Astrocyte (in vitro differentiated cells and primary cell): ENCODE results near the gene ACACA. TPM values are rescaled to one million over a fixed set of nuclear protein-coding genes. Genes with fewer than 3 reads are reported as not detected.

Source experiments
- DNase-seq: peaks from one replicate; pipeline ENCODE4 v3.0.0-alpha.2; 2010; ENCODE audit warnings: low read depth
- FAIRE-seq: peaks from 2 replicates; lab custom pipeline; 2011; peaks lifted over from hg19 to GRCh38; lab: Jason Lieb, UNC
- H2AFZ ChIP-seq: 2 replicates; pipeline ENCODE4 v1.6.0; 2012; ENCODE audit warnings: low read depth, low read length, inconsistent platforms
- H3K27ac ChIP-seq: 2 replicates; pipeline ENCODE4 v1.5.1; 2011; ENCODE audit warnings: low read depth, low read length, inconsistent platforms
- H3K27me3 ChIP-seq: 2 replicates; pipeline ENCODE4 v1.6.0; 2011; ENCODE audit warnings: low read length, inconsistent platforms; ENCODE audit not compliant: insufficient read depth
- H3K36me3 ChIP-seq: 2 replicates; pipeline ENCODE4 v1.5.1; 2011; ENCODE audit warnings: low read length, inconsistent platforms; ENCODE audit not compliant: insufficient read depth
- H3K4me1 ChIP-seq: 2 replicates; pipeline ENCODE4 v1.5.1; 2011; ENCODE audit warnings: low read length, inconsistent platforms; ENCODE audit not compliant: insufficient read depth
- H3K4me2 ChIP-seq: 2 replicates; pipeline ENCODE4 v1.6.0; 2012; ENCODE audit warnings: low read length, inconsistent platforms
- H3K4me3 ChIP-seq: 2 replicates; pipeline ENCODE4 v1.5.1; 2011; ENCODE audit warnings: low read depth, mild to moderate bottlenecking, low read length, inconsistent platforms; ENCODE audit not compliant: insufficient read depth
- H3K79me2 ChIP-seq: 2 replicates; pipeline ENCODE4 v1.6.0; 2012; ENCODE audit warnings: mild to moderate bottlenecking, low read length, inconsistent platforms; ENCODE audit not compliant: insufficient read depth
- H3K9ac ChIP-seq: 2 replicates; pipeline ENCODE4 v1.6.0; 2012; ENCODE audit warnings: mild to moderate bottlenecking, low read length, inconsistent platforms
- H3K9me3 ChIP-seq: 2 replicates; pipeline ENCODE4 v1.5.1; 2012; ENCODE audit warnings: low read depth, mild to moderate bottlenecking, low read length, inconsistent platforms; ENCODE audit not compliant: insufficient read depth
- H4K20me1 ChIP-seq: 2 replicates; pipeline ENCODE4 v1.6.0; 2012; ENCODE audit warnings: low read length, inconsistent platforms; ENCODE audit not compliant: insufficient read depth
- H3K27ac Mint-ChIP-seq: one replicate; pipeline ENCODE4 v1.8.0; 2021; ENCODE audit warnings: mild to moderate bottlenecking, mixed read lengths; ENCODE audit not compliant: unreplicated experiment
- H3K27me3 Mint-ChIP-seq: one replicate; pipeline ENCODE4 v1.8.0; 2021; ENCODE audit warnings: low read depth, mixed read lengths; ENCODE audit not compliant: unreplicated experiment
- H3K36me3 Mint-ChIP-seq: one replicate; pipeline ENCODE4 v1.8.0; 2021; ENCODE audit warnings: low read depth, mixed read lengths; ENCODE audit not compliant: unreplicated experiment
- H3K4me1 Mint-ChIP-seq: one replicate; pipeline ENCODE4 v1.8.0; 2021; ENCODE audit warnings: low read depth, mixed read lengths; ENCODE audit not compliant: unreplicated experiment
- H3K4me3 Mint-ChIP-seq: one replicate; pipeline ENCODE4 v1.8.0; 2021; ENCODE audit warnings: mild to moderate bottlenecking, moderate library complexity, mixed read lengths; ENCODE audit not compliant: unreplicated experiment
- H3K9me3 Mint-ChIP-seq: one replicate; pipeline ENCODE4 v1.8.0; 2021; ENCODE audit warnings: mild to moderate bottlenecking, mixed read lengths; ENCODE audit not compliant: unreplicated experiment
- CTCF ChIP-seq: IDR thresholded peaks from 2 replicates; pipeline ENCODE4 v1.5.1; 2011; ENCODE audit warnings: low read depth, mild to moderate bottlenecking, inconsistent platforms, low read length, moderate library complexity; ENCODE audit not compliant: insufficient read depth
- EZH2 ChIP-seq: IDR thresholded peaks from 2 replicates; pipeline ENCODE4 v1.6.1; 2012; ENCODE audit warnings: mild to moderate bottlenecking, low read length, inconsistent platforms; ENCODE audit not compliant: insufficient read depth
- total RNA-seq: library from RNA; stranded (reverse); gene quantifications from 2 replicates; pipeline ENCODE4 v1.2.1, GENCODE V29; 2021

Gene ACACA
- total RNA-seq, 1 donor from 2014 or later = 88.3 TPM

GRCh38 chr17:37134050-37134449 is 272.6 kb downstream of the ACACA start:
- Histone ChIP-seq H3K27ac (no peak overlapping the region), H3K9ac (no peak overlapping the region), H2AFZ (no peak overlapping the region), H3K4me3 (no peak overlapping the region), H3K27me3 (no peaks in the 10 kb centered on the region), H3K79me2 (no peaks in the 10 kb centered on the region), H4K20me1 (peaks cover 7% of the 10 kb centered on the region), H3K36me3 (peaks cover 17% of the 10 kb centered on the region), H3K9me3 (no peaks in the 10 kb centered on the region), H3K4me2 (no peak overlapping the region), H3K4me1 (peaks cover 3% of the 10 kb centered on the region)
- Mint-ChIP-seq H3K4me1 (peaks cover 36% of the 10 kb centered on the region), H3K36me3 (peaks cover 11% of the 10 kb centered on the region), H3K27ac (no peak overlapping the region), H3K27me3 (no peaks in the 10 kb centered on the region), H3K9me3 (no peaks in the 10 kb centered on the region), H3K4me3 (no peak overlapping the region)
- FAIRE-seq (no peak), DNase-seq (no peak)
- TF ChIP-seq EZH2 (no peak), CTCF (no peak)

GRCh38 chr17:37133136-37133535 is 273.5 kb downstream of the ACACA start:
- peaks cover 24% of the 10 kb centered on the region for H3K36me3 ChIP-seq
- peaks cover 27% of the 10 kb centered on the region for H3K4me1 Mint-ChIP-seq
- H3K79me2 ChIP-seq = no peaks in the 10 kb centered on the region
- peaks cover 7% of the 10 kb centered on the region for H4K20me1 ChIP-seq
- DNase-seq (no peak), FAIRE-seq (no peak)
- H3K9me3 Mint-ChIP-seq = no peaks in the 10 kb centered on the region
- no peaks in the 10 kb centered on the region for H3K27me3 ChIP-seq
- H3K9me3 ChIP-seq = no peaks in the 10 kb centered on the region
- no peak overlapping the region for H3K9ac ChIP-seq
- peaks cover 13% of the 10 kb centered on the region for H3K36me3 Mint-ChIP-seq
- no peaks in the 10 kb centered on the region for H3K27me3 Mint-ChIP-seq
- H3K27ac ChIP-seq = no peak overlapping the region
- no peak overlapping the region for H3K4me3 ChIP-seq
- H3K27ac Mint-ChIP-seq = no peak overlapping the region
- H2AFZ ChIP-seq = no peak overlapping the region
- H3K4me3 Mint-ChIP-seq = no peak overlapping the region
- TF ChIP-seq CTCF (no peak), EZH2 (no peak)
- no peak overlapping the region for H3K4me2 ChIP-seq
- peaks cover 3% of the 10 kb centered on the region for H3K4me1 ChIP-seq

- peak overlapping the region; percentile 29 for H3K27ac Mint-ChIP-seq
- peaks cover 26% of the 10 kb centered on the region for H3K4me1 Mint-ChIP-seq
- no peak for DNase-seq
Observed at GRCh38 chr17:37131669-37132611, 274.7 kb downstream of the ACACA start.

More at GRCh38 chr17:37131669-37132611, 274.7 kb downstream of the ACACA start:
- Mint-ChIP-seq H3K36me3 (peaks cover 13% of the 10 kb centered on the region), H3K27me3 (no peaks in the 10 kb centered on the region), H3K4me3 (no peak overlapping the region), H3K9me3 (no peaks in the 10 kb centered on the region)
- Histone ChIP-seq H3K27ac (no peak overlapping the region), H3K9ac (no peak overlapping the region), H2AFZ (no peak overlapping the region), H3K4me2 (no peak overlapping the region), H3K27me3 (no peaks in the 10 kb centered on the region), H3K4me3 (no peak overlapping the region), H4K20me1 (peaks cover 7% of the 10 kb centered on the region), H3K9me3 (no peaks in the 10 kb centered on the region), H3K4me1 (peaks cover 3% of the 10 kb centered on the region), H3K79me2 (no peaks in the 10 kb centered on the region), H3K36me3 (peaks cover 24% of the 10 kb centered on the region)
- FAIRE-seq = no peak
- TF ChIP-seq CTCF (no peak), EZH2 (no peak)
